ENCODE results near the gene BCL3. TPM values are rescaled to one million over a fixed set of nuclear protein-coding genes. Genes with fewer than 3 reads are reported as not detected.
A peak's percentile ranks its signal among the peaks of the same experiment; 100 is the strongest.
"Not testable (repeated sequence)": the region's sequence is repeated elsewhere in the genome, so short reads cannot be mapped to it uniquely, and the experiment has no call there.

BCL3 gene
- total and polyA plus RNA-seq, 7 donors, result 5.7 to 36.4 (median 13.3) TPM

DNA sequence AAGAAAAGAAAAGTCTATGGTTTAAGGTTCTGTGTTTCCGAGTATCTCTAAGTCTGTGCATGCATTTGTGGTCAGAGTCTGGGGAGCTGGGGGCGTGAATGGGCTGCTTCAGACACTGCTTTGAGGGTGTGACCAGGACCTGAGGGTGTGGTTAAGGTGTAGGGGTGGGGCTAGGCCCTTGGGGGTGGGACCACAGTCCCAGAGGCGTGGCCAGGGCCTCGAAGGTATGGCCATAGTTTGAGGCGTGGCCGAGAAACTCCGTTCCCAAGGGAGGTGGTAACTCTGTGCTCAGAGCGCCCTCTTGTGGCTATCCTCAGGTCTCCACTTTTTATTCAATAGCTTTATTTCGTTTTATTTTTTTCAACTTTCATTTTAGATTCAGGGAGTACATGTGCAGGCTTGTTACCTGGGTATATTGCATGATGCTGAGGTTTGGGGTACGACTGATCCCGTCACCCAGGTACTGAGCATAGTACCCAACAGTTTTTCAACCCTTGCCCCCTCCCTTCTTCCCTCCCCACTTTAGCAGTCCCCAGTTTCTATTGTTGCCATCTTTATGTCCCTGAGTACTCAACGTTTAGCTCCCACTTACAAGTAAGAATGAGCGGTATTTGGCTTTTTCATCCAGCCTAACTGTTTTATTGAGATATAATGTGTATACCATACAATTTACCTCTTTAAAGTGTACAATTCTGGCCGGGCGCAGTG, 22.2 kb downstream of the BCL3 start:
- H3K4me3 ChIP-seq, result no peak overlapping the region
- no peaks in the 10 kb centered on the region for H3K36me3 ChIP-seq (ENCODE audit: insufficient read depth in 1 of 2, low read depth in 1 of 2)
- no peaks in the 10 kb centered on the region for H3K4me1 ChIP-seq
- DNase-seq (peak; percentile 89 to 94), ATAC-seq (peak; percentile 99 to 100 (median 100))
- TF ChIP-seq, protein P1, sequence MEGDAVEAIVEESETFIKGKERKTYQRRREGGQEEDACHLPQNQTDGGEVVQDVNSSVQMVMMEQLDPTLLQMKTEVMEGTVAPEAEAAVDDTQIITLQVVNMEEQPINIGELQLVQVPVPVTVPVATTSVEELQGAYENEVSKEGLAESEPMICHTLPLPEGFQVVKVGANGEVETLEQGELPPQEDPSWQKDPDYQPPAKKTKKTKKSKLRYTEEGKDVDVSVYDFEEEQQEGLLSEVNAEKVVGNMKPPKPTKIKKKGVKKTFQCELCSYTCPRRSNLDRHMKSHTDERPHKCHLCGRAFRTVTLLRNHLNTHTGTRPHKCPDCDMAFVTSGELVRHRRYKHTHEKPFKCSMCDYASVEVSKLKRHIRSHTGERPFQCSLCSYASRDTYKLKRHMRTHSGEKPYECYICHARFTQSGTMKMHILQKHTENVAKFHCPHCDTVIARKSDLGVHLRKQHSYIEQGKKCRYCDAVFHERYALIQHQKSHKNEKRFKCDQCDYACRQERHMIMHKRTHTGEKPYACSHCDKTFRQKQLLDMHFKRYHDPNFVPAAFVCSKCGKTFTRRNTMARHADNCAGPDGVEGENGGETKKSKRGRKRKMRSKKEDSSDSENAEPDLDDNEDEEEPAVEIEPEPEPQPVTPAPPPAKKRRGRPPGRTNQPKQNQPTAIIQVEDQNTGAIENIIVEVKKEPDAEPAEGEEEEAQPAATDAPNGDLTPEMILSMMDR (IDR thresholded peaks at IDR 0.05), result peak; percentile 85
- no peak overlapping the region for H3K27ac ChIP-seq
- WGBS, 3 donors, result 27 to 31% (median 29%) methylated on average over 15 of the region's 15 CpGs
- no peaks in the 10 kb centered on the region for H3K9me3 ChIP-seq
- H3K27me3 ChIP-seq (ENCODE audit: insufficient read depth in 3 of 3, low read length in 2 of 3), result no peaks in the 10 kb centered on the region
- intact Hi-C loops (cut with DNase I), result loop anchor here (1.0 to 5.0 kb wide), 3 partner anchors 46 to 198 kb away; no protein-coding TSS in a partner anchor

DNA sequence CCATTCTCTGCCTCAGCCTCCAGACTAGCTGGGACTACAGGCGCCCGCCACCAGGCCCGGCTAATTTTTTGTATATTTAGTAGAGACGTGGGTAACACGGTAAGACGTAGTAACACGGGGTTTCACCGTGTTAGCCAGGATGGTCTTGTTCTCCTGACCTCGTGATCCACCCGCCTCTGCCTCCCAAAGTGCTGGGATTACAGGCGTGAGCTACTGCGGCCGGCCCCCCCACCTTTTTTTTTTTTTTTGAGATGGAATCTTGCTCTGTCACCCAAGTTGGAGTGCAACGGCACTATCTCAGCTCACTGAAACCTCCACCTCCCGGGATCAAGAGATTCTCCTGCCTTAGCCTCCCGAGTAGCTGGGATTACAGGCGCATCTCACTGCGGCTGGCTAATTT, 23.6 kb downstream of the BCL3 start:
- H3K27me3 ChIP-seq (ENCODE audit: insufficient read depth in 3 of 3, low read length in 2 of 3); H3K27ac ChIP-seq; H3K4me3 ChIP-seq; ATAC-seq; H3K4me1 ChIP-seq; H3K9me3 ChIP-seq; DNase-seq; H3K36me3 ChIP-seq (ENCODE audit: insufficient read depth in 1 of 2, low read depth in 1 of 2): not testable (repeated sequence)
- intact Hi-C loops (cut with DNase I), result loop anchor here in 1 of 2 donors (5.0 kb wide), 1 partner anchor 200 kb away; no protein-coding TSS in a partner anchor
- 60 to 74% (median 67%) methylated on average over 15 to 18 of the region's 18 CpGs for WGBS, 3 donors

DNA sequence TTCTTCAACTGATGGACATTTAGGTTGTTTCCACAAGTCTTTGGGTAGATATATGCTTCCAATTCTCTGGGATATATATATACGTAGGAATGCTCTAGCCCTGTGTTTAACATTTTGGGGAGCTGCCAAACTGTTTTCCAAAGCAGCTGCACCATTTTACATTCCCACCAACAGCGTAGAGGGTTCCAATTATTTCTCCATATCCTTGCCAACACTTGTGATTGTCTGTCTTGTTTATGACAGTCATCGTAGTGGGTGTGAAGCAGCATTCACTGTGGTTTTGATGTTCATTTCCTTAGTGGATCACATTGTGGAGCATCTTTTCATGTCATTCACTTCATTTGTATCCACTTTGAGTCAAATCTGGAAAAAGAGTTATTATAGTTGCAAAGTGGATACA, 24.5 kb downstream of the BCL3 start:
- intact Hi-C loops (cut with DNase I), result loop anchor here in 1 of 2 donors (5.0 kb wide), 1 partner anchor 201 kb away; no protein-coding TSS in a partner anchor
- DNase-seq (no peak), ATAC-seq (no peak)
- no peaks in the 10 kb centered on the region for H3K36me3 ChIP-seq (ENCODE audit: insufficient read depth in 1 of 2, low read depth in 1 of 2)
- H3K4me1 ChIP-seq, result no peaks in the 10 kb centered on the region
- 18 to 30% (median 26%) methylated on average over 3 of the region's 3 CpGs for WGBS, 3 donors
- no peak overlapping the region for H3K4me3 ChIP-seq
- TF ChIP-seq, protein P1 (IDR thresholded peaks at IDR 0.05), result no peak
- H3K27ac ChIP-seq, result no peak overlapping the region
- no peaks in the 10 kb centered on the region for H3K27me3 ChIP-seq (ENCODE audit: insufficient read depth in 3 of 3, low read length in 2 of 3)
- H3K9me3 ChIP-seq, result no peaks in the 10 kb centered on the region

DNA sequence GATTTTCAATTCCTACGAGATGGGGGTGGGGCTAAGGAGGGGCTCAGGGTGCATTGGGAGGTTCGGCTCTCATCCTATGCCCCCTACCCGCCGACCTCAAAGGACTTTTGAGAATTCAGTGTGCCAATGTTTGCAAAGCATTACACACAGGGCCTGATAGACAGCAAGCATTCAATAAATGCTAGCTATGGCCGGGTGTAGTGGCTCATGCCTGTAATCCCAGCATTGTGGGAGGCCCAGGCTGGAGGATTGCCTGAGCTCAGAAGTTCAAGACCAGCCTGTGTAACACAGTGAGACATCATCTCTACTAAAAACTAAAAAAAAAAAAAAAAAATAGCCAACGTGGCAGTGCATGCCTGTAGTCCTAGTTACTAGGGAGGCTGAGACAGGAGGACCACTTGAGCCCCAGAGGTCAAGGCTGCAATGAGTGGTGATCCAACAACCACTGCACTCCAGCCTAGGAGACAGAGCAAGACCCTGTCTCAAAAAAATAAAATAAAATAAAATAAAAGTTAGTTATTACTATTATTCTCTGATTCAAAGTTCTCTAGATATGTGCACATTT, 27.2 kb downstream of the BCL3 start:
- H3K27me3 ChIP-seq (ENCODE audit: insufficient read depth in 3 of 3, low read length in 2 of 3), result no peaks in the 10 kb centered on the region
- DNase-seq, result no peak
- no peaks in the 10 kb centered on the region for H3K4me1 ChIP-seq
- no peaks in the 10 kb centered on the region for H3K9me3 ChIP-seq
- no peaks in the 10 kb centered on the region for H3K36me3 ChIP-seq (ENCODE audit: insufficient read depth in 1 of 2, low read depth in 1 of 2)
- no peak for ATAC-seq
- TF ChIP-seq, protein P1 (IDR thresholded peaks at IDR 0.05), result no peak
- H3K27ac ChIP-seq, result no peak overlapping the region
- WGBS, 3 donors, result 68 to 84% (median 73%) methylated on average over 6 of the region's 6 CpGs
- H3K4me3 ChIP-seq, result no peak overlapping the region
- intact Hi-C loops (cut with DNase I), result no loop called here

DNA sequence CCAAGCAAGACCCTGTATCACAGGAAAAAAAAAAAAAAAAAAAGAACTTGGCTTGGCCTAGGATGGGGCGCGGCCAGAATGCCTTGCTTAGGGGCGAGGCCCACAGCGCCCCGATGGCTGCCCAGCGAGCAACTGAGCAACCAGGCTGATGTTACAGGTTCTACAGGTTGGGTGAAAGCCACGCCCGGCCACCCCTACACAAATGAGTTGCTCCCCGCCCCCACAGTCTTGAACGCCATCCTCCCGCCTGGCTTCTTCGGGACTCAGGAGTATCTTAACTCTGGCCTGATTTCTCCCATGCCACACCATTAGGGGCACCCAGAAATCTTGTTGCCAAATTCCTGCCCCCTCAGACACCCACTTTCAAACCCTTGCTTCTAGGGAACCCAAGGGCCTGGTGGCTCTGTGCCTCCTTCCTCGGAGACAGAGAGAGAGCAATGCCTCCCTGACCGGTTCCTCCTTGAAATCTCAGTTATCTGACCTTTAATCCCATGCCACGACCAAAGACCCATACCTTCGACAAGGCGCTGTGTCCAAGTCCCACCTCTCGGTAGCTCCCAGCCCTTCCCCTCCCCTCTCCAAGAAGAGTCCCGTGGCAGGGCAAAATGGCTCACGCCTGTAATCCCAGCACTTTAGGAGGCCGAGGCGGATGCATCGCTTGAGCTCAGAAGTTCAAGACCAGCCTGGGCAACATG, 28.0 kb downstream of the BCL3 start:
- no peaks in the 10 kb centered on the region for H3K4me1 ChIP-seq
- intact Hi-C loops (cut with DNase I), result no loop called here

More for the DNA sequence above, 28.0 kb downstream of the BCL3 start:
- Histone ChIP-seq H3K27me3 (ENCODE audit: insufficient read depth in 3 of 3, low read length in 2 of 3) (no peaks in the 10 kb centered on the region), H3K36me3 (ENCODE audit: insufficient read depth in 1 of 2, low read depth in 1 of 2) (no peaks in the 10 kb centered on the region), H3K4me3 (no peak overlapping the region), H3K9me3 (no peaks in the 10 kb centered on the region), H3K27ac (no peak overlapping the region)
- ATAC-seq (peak in 1 of 4 donors; percentile 20), DNase-seq (no peak)
- TF ChIP-seq, protein P1 (IDR thresholded peaks at IDR 0.05), result no peak
- 93 to 95% (median 94%) methylated on average over 23 of the region's 23 CpGs for WGBS, 3 donors
